Measurements from ENCODE around the gene SLC26A4.
A peak's percentile ranks its signal among the peaks of the same experiment; 100 is the strongest.

SLC26A4 gene

GRCh38 chr7:107697321-107698049, 36.9 kb downstream of the SLC26A4 start:
- DNase-seq: no peak

GRCh38 chr7:107700570-107700969, 39.9 kb downstream of the SLC26A4 start:
- DNase-seq: no peak

GRCh38 chr7:107701191-107701590, 40.6 kb downstream of the SLC26A4 start:
- no peak for DNase-seq

GRCh38 chr7:107703219-107703618, 42.6 kb downstream of the SLC26A4 start:
- DNase-seq: no peak

GRCh38 chr7:107703872-107704271, 43.2 kb downstream of the SLC26A4 start:
- DNase-seq: no peak

GRCh38 chr7:107708956-107709355, 48.3 kb downstream of the SLC26A4 start:
- no peak for DNase-seq

- no peak for DNase-seq
Measured at GRCh38 chr7:107711301-107711700, 50.7 kb downstream of the SLC26A4 start.

- peak; percentile 39 for DNase-seq
Measured at GRCh38 chr7:107712025-107712424, 51.4 kb downstream of the SLC26A4 start.

GRCh38 chr7:107712896-107713295, 52.3 kb downstream of the SLC26A4 start:
- DNase-seq: no peak

- DNase-seq: no peak
Measured at GRCh38 chr7:107715531-107715930, 54.9 kb downstream of the SLC26A4 start.

GRCh38 chr7:107718456-107719193, 58.0 kb downstream of the SLC26A4 start:
- DNase-seq: no peak

GRCh38 chr7:107721286-107721685, 60.7 kb downstream of the SLC26A4 start:
- DNase-seq: no peak

- no peak for DNase-seq
Measured at GRCh38 chr7:107723255-107723654, 62.6 kb downstream of the SLC26A4 start.

GRCh38 chr7:107725138-107725740, 64.6 kb downstream of the SLC26A4 start:
- DNase-seq: peak; percentile 57

- DNase-seq: no peak
Measured at GRCh38 chr7:107726356-107727130, 65.9 kb downstream of the SLC26A4 start.

- DNase-seq: no peak
Measured at GRCh38 chr7:107728276-107728675, 67.6 kb downstream of the SLC26A4 start.

GRCh38 chr7:107742678-107743566, 82.3 kb downstream of the SLC26A4 start:
- peak; percentile 78 for DNase-seq

GRCh38 chr7:107743567-107744344, 83.1 kb downstream of the SLC26A4 start, which contains the start of gene CBLL1:
CBLL1 (plus strand) TSS chr7:107744142; CDS start chr7:107744164, 22 bp downstream.
- DNase-seq: peak; percentile 95

- no peak for DNase-seq
Measured at GRCh38 chr7:107744345-107744750, 83.7 kb downstream of the SLC26A4 start.

- DNase-seq: no peak
Measured at GRCh38 chr7:107746006-107746405, 85.4 kb downstream of the SLC26A4 start.

- no peak for DNase-seq
Measured at GRCh38 chr7:107751113-107751512, 90.5 kb downstream of the SLC26A4 start.
